Measurements from ENCODE around the gene HOXC12.

GRCh38 chr12:53994009-53994263, 39.2 kb downstream of the HOXC12 start:
- TF ChIP-seq POLR2AphosphoS5 (IDR thresholded peaks at IDR 0.05; ENCODE audit: low read depth, low read length) (no peak), TAF1 (IDR thresholded peaks at IDR 0.05; ENCODE audit: borderline replicate concordance, low read depth, low read length) (no peak), POLR2A (IDR thresholded peaks at IDR 0.05; ENCODE audit: low read depth, low read length) (no peak)

Measured in GM12892 (cell line).